ENCODE measurements around the gene BCL3. TPM values are rescaled to one million over a fixed set of nuclear protein-coding genes. Genes with fewer than 3 reads are reported as not detected.

BCL3 gene
- total RNA-seq, 1 experiment from 2014 or later: 7.6 TPM

GRCh38 chr19:44788971-44789370 is 40.5 kb downstream of the BCL3 start:
- DNase-seq (ENCODE audit: low read depth): no peak

GRCh38 chr19:44789943-44790483 is 41.5 kb downstream of the BCL3 start:
- no peak for DNase-seq (ENCODE audit: low read depth)

GRCh38 chr19:44792281-44792680 is 43.8 kb downstream of the BCL3 start:
- DNase-seq (ENCODE audit: low read depth): no peak

GRCh38 chr19:44794610-44795009 is 46.1 kb downstream of the BCL3 start:
- DNase-seq (ENCODE audit: low read depth): no peak

GRCh38 chr19:44795398-44795987 is 47.0 kb downstream of the BCL3 start:
- DNase-seq (ENCODE audit: low read depth): no peak

- DNase-seq (ENCODE audit: low read depth): peak; percentile 41
Measured at GRCh38 chr19:44796701-44797115, 48.2 kb downstream of the BCL3 start.

GRCh38 chr19:44799627-44800346 is 51.3 kb downstream of the BCL3 start:
- no peak for DNase-seq (ENCODE audit: low read depth)

- DNase-seq (ENCODE audit: low read depth): peak; percentile 86
Measured at GRCh38 chr19:44800461-44800860, 52.0 kb downstream of the BCL3 start.

GRCh38 chr19:44803442-44804428 is 55.2 kb downstream of the BCL3 start:
- no peak for DNase-seq (ENCODE audit: low read depth)

GRCh38 chr19:44806291-44806690 is 57.8 kb downstream of the BCL3 start:
- DNase-seq (ENCODE audit: low read depth): no peak

GRCh38 chr19:44807162-44807561 is 58.7 kb downstream of the BCL3 start:
- no peak for DNase-seq (ENCODE audit: low read depth)

- DNase-seq (ENCODE audit: low read depth): peak; percentile 36
Measured at GRCh38 chr19:44807652-44808462, 59.3 kb downstream of the BCL3 start.

- DNase-seq (ENCODE audit: low read depth): peak; percentile 79
Measured at GRCh38 chr19:44808463-44809371, 60.2 kb downstream of the BCL3 start, which contains the start of gene BCAM. BCAM (plus strand) TSS chr19:44809103; CDS start chr19:44809125, 22 bp downstream.

Other genes with a start within 250 kb of the BCL3 start
- 7.3 and 8.3 TPM in 2 replicates for gene ZNF180, start 248.2 kb upstream of the BCL3 start, total RNA-seq (2014; rRNA removed; shearing (Covaris generic))
- not detected in 2 replicates for gene CEACAM20, start 219.0 kb upstream of the BCL3 start, total RNA-seq (2014; rRNA removed; shearing (Covaris generic))
- gene IGSF23, start 135.1 kb upstream of the BCL3 start, total RNA-seq (2014; rRNA removed; shearing (Covaris generic)): not detected in 2 replicates
- 74.5 and 78.3 TPM in 2 replicates for gene PVR, start 104.8 kb upstream of the BCL3 start, total RNA-seq (2014; rRNA removed; shearing (Covaris generic))
- gene CEACAM19, start 77.2 kb upstream of the BCL3 start, total RNA-seq (2014; rRNA removed; shearing (Covaris generic)): 0.23 and 0.42 TPM in 2 replicates
- not detected in 2 replicates for gene CEACAM16, start 49.6 kb upstream of the BCL3 start, total RNA-seq (2014; rRNA removed; shearing (Covaris generic))
- gene CBLC, start 29.2 kb downstream of the BCL3 start, total RNA-seq (2014; rRNA removed; shearing (Covaris generic)): not detected in 2 replicates
- 4.6 and 13.4 TPM in 2 replicates for gene BCAM, start 60.4 kb downstream of the BCL3 start, total RNA-seq (2014; rRNA removed; shearing (Covaris generic))
- 66.4 and 73.7 TPM in 2 replicates for gene NECTIN2, start 97.6 kb downstream of the BCL3 start, total RNA-seq (2014; rRNA removed; shearing (Covaris generic))
- 170 and 179 TPM in 2 replicates for gene TOMM40, start 142.5 kb downstream of the BCL3 start, total RNA-seq (2014; rRNA removed; shearing (Covaris generic))
- gene APOE, start 157.1 kb downstream of the BCL3 start, total RNA-seq (2014; rRNA removed; shearing (Covaris generic)): 0.86 and 1.6 TPM in 2 replicates
- 4.4 and 24.5 TPM in 2 replicates for gene APOC1, start 165.9 kb downstream of the BCL3 start, total RNA-seq (2014; rRNA removed; shearing (Covaris generic))
- gene APOC4, start 193.5 kb downstream of the BCL3 start, total RNA-seq (2014; rRNA removed; shearing (Covaris generic)): not detected in 2 replicates
- gene APOC2, start 197.3 kb downstream of the BCL3 start, total RNA-seq (2014; rRNA removed; shearing (Covaris generic)): not detected in 2 replicates
- gene CLPTM1, start 206.7 kb downstream of the BCL3 start, total RNA-seq (2014; rRNA removed; shearing (Covaris generic)): 12.9 and 17.3 TPM in 2 replicates

All from Daoy (cell line).